Central memory CD8-positive, alpha-beta T cell (primary cell): ENCODE data around the gene SCMH1.
"Not testable (repeated sequence)": the region's sequence is repeated elsewhere in the genome, so short reads cannot be mapped to it uniquely, and the experiment has no call there.

ENCODE experiments used
- ATAC-seq: fragments of 150-1000 bp; cut with Tn5 transposase; replicated peaks from 2 replicates; pipeline ENCODE4 v1.10.0; 2022; ENCODE audit warnings: mild to moderate bottlenecking, moderate FRiP score, moderate number of reproducible peaks; ENCODE audit not compliant: poor library complexity, severe bottlenecking; ENCODE audit errors: extremely low read depth
- DNase-seq, 2 donors: peaks; one replicate each; pipeline ENCODE4 v3.0.0; 2021; ENCODE audit warnings: low spot score in 2 of 2
- H3K27ac Mint-ChIP-seq: one replicate; pipeline ENCODE4 v1.8.0; 2022; ENCODE audit warnings: low read depth, mild to moderate bottlenecking, moderate library complexity, mixed read lengths
- H3K27me3 Mint-ChIP-seq: one replicate; pipeline ENCODE4 v1.8.0; 2022; ENCODE audit warnings: mixed read lengths
- H3K36me3 Mint-ChIP-seq: one replicate; pipeline ENCODE4 v1.8.0; 2022; ENCODE audit warnings: mild to moderate bottlenecking, moderate library complexity, mixed read lengths; ENCODE audit not compliant: insufficient read depth
- H3K4me1 Mint-ChIP-seq: one replicate; pipeline ENCODE4 v1.8.0; 2022; ENCODE audit warnings: mixed read lengths
- H3K4me3 Mint-ChIP-seq: one replicate; pipeline ENCODE4 v1.8.0; 2022; ENCODE audit warnings: mild to moderate bottlenecking, moderate library complexity, mixed read lengths
- H3K9me3 Mint-ChIP-seq: one replicate; pipeline ENCODE4 v1.8.0; 2022; ENCODE audit warnings: mixed read lengths

The SCMH1 gene

GRCh38 chr1:41117241-41117640, 124.9 kb downstream of the SCMH1 start:
- H3K9me3 Mint-ChIP-seq, H3K4me3 Mint-ChIP-seq, H3K4me1 Mint-ChIP-seq, H3K27me3 Mint-ChIP-seq, H3K36me3 Mint-ChIP-seq, ATAC-seq, DNase-seq, H3K27ac Mint-ChIP-seq: not testable (repeated sequence)

GRCh38 chr1:41110736-41111135, 131.4 kb downstream of the SCMH1 start:
- Mint-ChIP-seq H3K4me3 (no peak overlapping the region), H3K4me1 (no peaks in the 10 kb centered on the region), H3K9me3 (no peaks in the 10 kb centered on the region), H3K27me3 (no peaks in the 10 kb centered on the region), H3K36me3 (peaks cover 3% of the 10 kb centered on the region), H3K27ac (no peak overlapping the region)
- no peak for DNase-seq
- ATAC-seq: no peak

- ATAC-seq: no peak
- H3K4me1 Mint-ChIP-seq: no peaks in the 10 kb centered on the region
- H3K27me3 Mint-ChIP-seq: no peaks in the 10 kb centered on the region
- H3K9me3 Mint-ChIP-seq: no peaks in the 10 kb centered on the region
- H3K36me3 Mint-ChIP-seq: peaks cover 3% of the 10 kb centered on the region
- DNase-seq: no peak
- H3K27ac Mint-ChIP-seq: no peak overlapping the region
- H3K4me3 Mint-ChIP-seq: no peak overlapping the region
These were observed 131.8 kb downstream of the SCMH1 start for GRCh38 chr1:41110286-41110685.

GRCh38 chr1:41109310-41110197, 132.6 kb downstream of the SCMH1 start:
- ATAC-seq: no peak
- Mint-ChIP-seq H3K4me3 (no peak overlapping the region), H3K9me3 (no peaks in the 10 kb centered on the region), H3K27ac (no peak overlapping the region), H3K4me1 (no peaks in the 10 kb centered on the region), H3K27me3 (no peaks in the 10 kb centered on the region), H3K36me3 (peaks cover 3% of the 10 kb centered on the region)
- DNase-seq: no peak

GRCh38 chr1:41108696-41109275, 133.3 kb downstream of the SCMH1 start:
- no peaks in the 10 kb centered on the region for H3K27me3 Mint-ChIP-seq
- no peaks in the 10 kb centered on the region for H3K9me3 Mint-ChIP-seq
- H3K4me1 Mint-ChIP-seq: no peaks in the 10 kb centered on the region
- peaks cover 3% of the 10 kb centered on the region for H3K36me3 Mint-ChIP-seq
- no peak for DNase-seq
- no peak for ATAC-seq
- no peak overlapping the region for H3K4me3 Mint-ChIP-seq
- no peak overlapping the region for H3K27ac Mint-ChIP-seq

GRCh38 chr1:41103766-41104165, 138.3 kb downstream of the SCMH1 start:
- DNase-seq (no peak), ATAC-seq (no peak)
- Mint-ChIP-seq H3K27me3 (no peaks in the 10 kb centered on the region), H3K9me3 (no peaks in the 10 kb centered on the region), H3K27ac (no peak overlapping the region), H3K36me3 (peaks cover 1% of the 10 kb centered on the region), H3K4me1 (no peaks in the 10 kb centered on the region), H3K4me3 (no peak overlapping the region)

- Mint-ChIP-seq H3K27ac (no peak overlapping the region), H3K36me3 (peaks cover 1% of the 10 kb centered on the region), H3K4me3 (no peak overlapping the region), H3K4me1 (no peaks in the 10 kb centered on the region), H3K27me3 (no peaks in the 10 kb centered on the region), H3K9me3 (no peaks in the 10 kb centered on the region)
- ATAC-seq: no peak
- DNase-seq: no peak
These were observed 139.5 kb downstream of the SCMH1 start for GRCh38 chr1:41102653-41103052.

- H3K27me3 Mint-ChIP-seq: no peaks in the 10 kb centered on the region
- ATAC-seq: no peak
- no peak overlapping the region for H3K4me3 Mint-ChIP-seq
- no peaks in the 10 kb centered on the region for H3K9me3 Mint-ChIP-seq
- H3K36me3 Mint-ChIP-seq: peaks cover 1% of the 10 kb centered on the region
- H3K27ac Mint-ChIP-seq: no peak overlapping the region
- DNase-seq: no peak
- no peaks in the 10 kb centered on the region for H3K4me1 Mint-ChIP-seq
These were observed 140.0 kb downstream of the SCMH1 start for GRCh38 chr1:41101950-41102607.

- H3K9me3 Mint-ChIP-seq: no peaks in the 10 kb centered on the region
- no peak for ATAC-seq
- no peaks in the 10 kb centered on the region for H3K27me3 Mint-ChIP-seq
- DNase-seq: no peak
- no peak overlapping the region for H3K27ac Mint-ChIP-seq
- H3K4me1 Mint-ChIP-seq: no peaks in the 10 kb centered on the region
- peaks cover under 1% of the 10 kb centered on the region for H3K36me3 Mint-ChIP-seq
- H3K4me3 Mint-ChIP-seq: no peak overlapping the region
These were observed 141.0 kb downstream of the SCMH1 start for GRCh38 chr1:41101076-41101475.

- no peaks in the 10 kb centered on the region for H3K4me1 Mint-ChIP-seq
- ATAC-seq: no peak
These were observed 141.9 kb downstream of the SCMH1 start for GRCh38 chr1:41100170-41100569.

GRCh38 chr1:41098730-41099460, 143.2 kb downstream of the SCMH1 start:
- Mint-ChIP-seq H3K9me3 (no peaks in the 10 kb centered on the region), H3K4me1 (no peaks in the 10 kb centered on the region), H3K27me3 (no peaks in the 10 kb centered on the region), H3K36me3 (no peaks in the 10 kb centered on the region), H3K27ac (peak overlapping the region; percentile 23), H3K4me3 (no peak overlapping the region)
- ATAC-seq (no peak), DNase-seq (no peak)

More at GRCh38 chr1:41100170-41100569, 141.9 kb downstream of the SCMH1 start:
- no peak overlapping the region for H3K27ac Mint-ChIP-seq
- H3K4me3 Mint-ChIP-seq: no peak overlapping the region
- DNase-seq: no peak
- no peaks in the 10 kb centered on the region for H3K27me3 Mint-ChIP-seq
- no peaks in the 10 kb centered on the region for H3K9me3 Mint-ChIP-seq
- no peaks in the 10 kb centered on the region for H3K36me3 Mint-ChIP-seq

GRCh38 chr1:41097105-41097504, 145.0 kb downstream of the SCMH1 start:
- Mint-ChIP-seq H3K27ac (no peak overlapping the region), H3K4me3 (no peak overlapping the region), H3K27me3 (no peaks in the 10 kb centered on the region), H3K4me1 (no peaks in the 10 kb centered on the region), H3K36me3 (peaks cover 1% of the 10 kb centered on the region), H3K9me3 (no peaks in the 10 kb centered on the region)
- DNase-seq: no peak
- no peak for ATAC-seq
